Upper lobe of right lung (tissue), 1 donor: ENCODE measurements around the gene DNAJB4. TPM values are rescaled to one million over a fixed set of nuclear protein-coding genes. Genes with fewer than 3 reads are reported as not detected.

Experiments used
- ATAC-seq: fragments of 200-7000 bp; cut with Tn5 transposase; one replicate; pipeline ENCODE4 v1.9.1; 2020; ENCODE audit warnings: mild to moderate bottlenecking, moderate library complexity
- DNase-seq: peaks from one replicate; pipeline ENCODE4 v3.0.0-alpha.2; 2020
- H3K27ac ChIP-seq: fragments of 200-600 bp; one replicate; pipeline ENCODE4 v1.8.0; 2022
- H3K27me3 ChIP-seq: fragments of 200-600 bp; one replicate; pipeline ENCODE4 v1.8.0; 2022; ENCODE audit warnings: mild to moderate bottlenecking
- H3K36me3 ChIP-seq: fragments of 200-600 bp; one replicate; pipeline ENCODE4 v1.8.0; 2022
- H3K4me1 ChIP-seq: fragments of 200-600 bp; one replicate; pipeline ENCODE4 v1.8.0; 2022
- H3K4me3 ChIP-seq: fragments of 200-600 bp; one replicate; pipeline ENCODE4 v1.8.0; 2022; ENCODE audit warnings: mild to moderate bottlenecking
- H3K9me3 ChIP-seq: fragments of 200-600 bp; one replicate; pipeline ENCODE4 v1.8.0; 2022
- intact Hi-C: fragments of 100-400 bp; cut with DNase I; formaldehyde crosslinking; loops from one replicate; pipeline ENCODE4 v1.11.0; 2022
- long read RNA-seq: library from polyadenylated mRNA; unstranded; transcript quantifications from one replicate; pipeline ENCODE4 v2.0.0, GENCODE V29; 2021
- total RNA-seq: library from RNA; stranded (reverse); fragmentation: NEBNext Ultra II Directional; extraction: Animal tissue kit (Norgen Biotek cat#: 25700); gene quantifications from one replicate; pipeline ENCODE4 v1.2.1, GENCODE V29; 2021
- TF ChIP-seq, protein P1 (sequence below): fragments of 200-600 bp; IDR thresholded peaks from one replicate; pipeline ENCODE4 v1.8.0; 2022; ENCODE audit warnings: antibody characterized with exemption
- donor health status: DM: no; HTN: yes; CAD: no; lungs with severe emphysema.

The DNAJB4 gene
- 35.8 TPM for total RNA-seq
- long read RNA-seq, transcript DNAJB4-201 (3 exons, 2,988 nt): major isoform, 27 of 55 reads
- long read RNA-seq, transcript DNAJB4-206 (3 exons, 949 nt): minor isoform, 18 of 55 reads
- long read RNA-seq, partial matches to known transcripts: 1 of 55 reads
- long read RNA-seq, other reads (novel, unspliced or antisense): 9 of 55 reads

DNA sequence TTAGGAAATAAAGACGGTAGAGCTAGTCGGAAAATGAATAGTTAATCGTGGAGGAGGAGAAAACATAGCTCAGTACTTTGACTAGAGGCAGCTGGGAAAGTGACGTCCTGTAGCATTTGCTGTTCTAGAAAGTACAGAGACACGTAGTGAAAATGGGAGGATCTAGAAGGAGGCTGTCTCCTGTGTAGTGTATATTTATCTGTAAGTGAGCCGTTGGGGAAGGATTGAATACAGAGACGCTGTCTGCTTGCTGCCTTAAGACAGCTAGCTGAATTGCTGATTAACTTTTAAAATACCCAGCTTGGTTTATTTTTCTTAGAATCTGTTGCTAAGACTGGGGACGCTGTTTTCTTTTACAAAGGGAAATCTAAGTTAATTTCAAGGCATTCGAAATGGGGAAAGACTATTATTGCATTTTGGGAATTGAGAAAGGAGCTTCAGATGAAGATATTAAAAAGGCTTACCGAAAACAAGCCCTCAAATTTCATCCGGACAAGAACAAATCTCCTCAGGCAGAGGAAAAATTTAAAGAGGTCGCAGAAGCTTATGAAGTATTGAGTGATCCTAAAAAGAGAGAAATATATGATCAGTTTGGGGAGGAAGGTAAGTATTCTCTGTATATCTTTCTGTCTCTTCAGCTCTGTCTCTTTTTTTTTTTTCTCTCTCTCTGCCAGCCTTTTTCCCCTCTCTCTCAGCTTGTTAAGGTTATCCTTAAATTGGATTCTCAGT lies at the start of gene DNAJB4:
Gene DNAJB4 (plus strand): TSS at position 221 of the 729 bp plus-strand sequence. CDS start 172 bp downstream, at position 393.
- Histone ChIP-seq H3K27me3 (no peaks in the 10 kb centered on the region), H3K4me1 (peaks cover 14% of the 10 kb centered on the region), H3K27ac (peak within 1 kb of the TSS; percentile 83), H3K9me3 (no peaks in the 10 kb centered on the region), H3K36me3 (no peaks in the 10 kb centered on the region), H3K4me3 (peak within 1 kb of the TSS; percentile 69)
- TF ChIP-seq, protein P1, sequence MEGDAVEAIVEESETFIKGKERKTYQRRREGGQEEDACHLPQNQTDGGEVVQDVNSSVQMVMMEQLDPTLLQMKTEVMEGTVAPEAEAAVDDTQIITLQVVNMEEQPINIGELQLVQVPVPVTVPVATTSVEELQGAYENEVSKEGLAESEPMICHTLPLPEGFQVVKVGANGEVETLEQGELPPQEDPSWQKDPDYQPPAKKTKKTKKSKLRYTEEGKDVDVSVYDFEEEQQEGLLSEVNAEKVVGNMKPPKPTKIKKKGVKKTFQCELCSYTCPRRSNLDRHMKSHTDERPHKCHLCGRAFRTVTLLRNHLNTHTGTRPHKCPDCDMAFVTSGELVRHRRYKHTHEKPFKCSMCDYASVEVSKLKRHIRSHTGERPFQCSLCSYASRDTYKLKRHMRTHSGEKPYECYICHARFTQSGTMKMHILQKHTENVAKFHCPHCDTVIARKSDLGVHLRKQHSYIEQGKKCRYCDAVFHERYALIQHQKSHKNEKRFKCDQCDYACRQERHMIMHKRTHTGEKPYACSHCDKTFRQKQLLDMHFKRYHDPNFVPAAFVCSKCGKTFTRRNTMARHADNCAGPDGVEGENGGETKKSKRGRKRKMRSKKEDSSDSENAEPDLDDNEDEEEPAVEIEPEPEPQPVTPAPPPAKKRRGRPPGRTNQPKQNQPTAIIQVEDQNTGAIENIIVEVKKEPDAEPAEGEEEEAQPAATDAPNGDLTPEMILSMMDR: no peak
- intact Hi-C loops: no loop called here
- DNase-seq (no peak), ATAC-seq (peak; percentile 100)

DNA sequence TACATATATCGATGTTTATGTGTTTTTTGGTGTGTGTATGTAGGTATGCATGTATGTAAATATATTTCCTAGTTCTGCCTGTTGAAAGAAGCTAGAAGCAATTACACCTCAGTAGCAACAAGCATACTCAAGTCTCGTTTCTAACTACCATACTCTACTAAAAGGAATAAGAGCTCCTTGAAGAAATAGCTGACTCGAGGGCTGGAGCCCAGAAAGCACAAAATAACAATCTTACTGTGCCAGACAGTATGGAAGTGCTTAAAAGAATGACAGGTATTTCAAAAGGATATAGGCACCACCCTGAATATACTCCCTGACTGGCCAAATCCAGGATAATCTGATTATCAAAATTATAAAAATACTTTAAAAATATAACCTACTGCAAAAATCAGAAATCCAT lies 49.0 kb upstream of the DNAJB4 start:
- Histone ChIP-seq H3K4me3 (no peak overlapping the region), H3K36me3 (peaks cover 98% of the 10 kb centered on the region), H3K4me1 (no peaks in the 10 kb centered on the region), H3K27ac (no peak overlapping the region), H3K9me3 (no peaks in the 10 kb centered on the region), H3K27me3 (no peaks in the 10 kb centered on the region)
- DNase-seq: no peak
- intact Hi-C loops: no loop called here
- peak; percentile 53 for ATAC-seq
- TF ChIP-seq, protein P1: no peak

DNA sequence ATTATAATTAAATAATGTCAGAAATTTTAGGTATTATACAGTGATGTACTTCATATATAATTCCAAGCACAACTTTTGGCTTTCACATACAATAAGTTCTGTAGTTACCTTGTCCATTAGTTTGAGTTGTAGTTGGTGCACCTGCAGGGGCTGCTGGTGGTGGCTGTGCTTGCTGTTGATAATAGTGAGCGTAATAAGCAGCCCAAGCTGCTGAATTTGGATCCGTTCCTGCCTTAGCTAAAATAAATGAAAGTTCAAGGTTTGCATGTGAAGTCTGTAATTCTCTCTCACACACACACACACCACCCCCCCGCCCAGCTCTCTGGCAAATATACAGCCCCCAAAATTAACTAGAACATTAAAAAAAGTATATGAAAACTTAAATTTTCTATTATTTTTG lies 48.3 kb upstream of the DNAJB4 start:
- Histone ChIP-seq H3K36me3 (peaks cover 98% of the 10 kb centered on the region), H3K27ac (no peak overlapping the region), H3K4me1 (no peaks in the 10 kb centered on the region), H3K4me3 (no peak overlapping the region), H3K9me3 (no peaks in the 10 kb centered on the region), H3K27me3 (no peaks in the 10 kb centered on the region)
- TF ChIP-seq, protein P1: no peak
- ATAC-seq (no peak), DNase-seq (no peak)
- intact Hi-C loops: no loop called here

DNA sequence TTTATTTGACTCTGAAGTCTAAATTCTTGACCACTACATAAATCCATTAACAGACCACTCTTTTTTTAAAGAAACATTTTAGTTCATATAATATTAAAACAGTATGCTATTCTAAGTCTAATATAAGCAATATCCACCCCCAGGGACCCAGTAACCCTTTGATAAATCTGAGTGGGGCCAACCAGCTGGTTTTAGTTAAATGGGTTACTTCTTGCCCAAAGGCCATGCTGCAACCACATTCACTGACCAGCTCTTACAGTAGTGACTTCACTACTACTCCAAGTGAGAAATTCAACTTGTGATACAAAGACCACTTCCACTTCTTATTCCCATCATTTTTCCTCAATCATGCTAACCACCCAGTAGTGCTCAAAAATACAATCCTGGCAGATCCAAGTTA lies 46.3 kb upstream of the DNAJB4 start:
- DNase-seq (no peak), ATAC-seq (no peak)
- TF ChIP-seq, protein P1: no peak
- Histone ChIP-seq H3K27me3 (no peaks in the 10 kb centered on the region), H3K27ac (no peak overlapping the region), H3K4me3 (no peak overlapping the region), H3K36me3 (peaks cover 98% of the 10 kb centered on the region), H3K9me3 (no peaks in the 10 kb centered on the region), H3K4me1 (no peaks in the 10 kb centered on the region)
- intact Hi-C loops: no loop called here

DNA sequence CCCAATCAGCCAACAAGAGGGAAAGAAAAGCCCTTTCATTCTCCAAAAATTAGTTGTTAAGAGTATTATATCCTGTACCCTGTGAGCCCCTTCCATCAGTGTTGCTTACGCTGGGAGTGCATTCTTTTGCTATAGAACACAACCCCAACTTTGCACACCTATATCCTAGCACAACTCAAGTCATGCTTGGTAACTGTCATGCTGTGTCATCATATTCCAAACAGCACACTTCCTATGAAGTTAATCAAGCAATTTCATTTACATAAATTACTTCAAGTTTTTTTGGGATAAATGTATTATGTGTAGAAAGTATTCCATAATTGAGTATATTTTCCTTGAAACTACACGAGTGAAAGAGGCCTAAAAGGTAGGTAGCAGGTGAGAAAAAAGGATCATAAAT lies 45.9 kb upstream of the DNAJB4 start:
- TF ChIP-seq, protein P1: no peak
- ATAC-seq (no peak), DNase-seq (no peak)
- Histone ChIP-seq H3K4me3 (no peak overlapping the region), H3K4me1 (no peaks in the 10 kb centered on the region), H3K27me3 (no peaks in the 10 kb centered on the region), H3K36me3 (peaks cover 98% of the 10 kb centered on the region), H3K9me3 (no peaks in the 10 kb centered on the region), H3K27ac (no peak overlapping the region)
- intact Hi-C loops: no loop called here
